ENCODE measurements around the gene YPEL5. TPM values are rescaled to one million over a fixed set of nuclear protein-coding genes. Genes with fewer than 3 reads are reported as not detected.

The YPEL5 gene
- total and polyA plus RNA-seq, 9 donors = 65.1 to 103 (median 81.6) TPM

GRCh38 chr2:30157616-30158015, 10.8 kb downstream of the YPEL5 start:
- Histone ChIP-seq H3K4me1 (ENCODE audit: insufficient read depth) (no peaks in the 10 kb centered on the region), H3K9me3 (no peaks in the 10 kb centered on the region), H3K4me3 (no peak overlapping the region), H3K27me3 (no peaks in the 10 kb centered on the region), H3K36me3 (peaks cover 3% of the 10 kb centered on the region), H3K27ac (no peak overlapping the region)
- WGBS, 3 donors = 72 to 89% (median 84%) methylated on average over 4 of the region's 4 CpGs
- TF ChIP-seq CTCF (IDR thresholded peaks at IDR 0.05) (no peak), EP300 (IDR thresholded peaks at IDR 0.05) (no peak), POLR2A (IDR thresholded peaks at IDR 0.05) (no peak)
- DNase-seq = no peak
- intact Hi-C loops (cut with DNase I) = no loop called here

GRCh38 chr2:30159766-30160165, 13.0 kb downstream of the YPEL5 start:
- no peaks in the 10 kb centered on the region for H3K27me3 ChIP-seq
- DNase-seq = no peak
- intact Hi-C loops (cut with DNase I) = loop anchor here in 3 of 4 donors (5.0 to 10.0 kb wide), 3 partner anchors 48 to 315 kb away; no protein-coding TSS in a partner anchor
- H3K4me1 ChIP-seq (ENCODE audit: insufficient read depth) = no peaks in the 10 kb centered on the region
- WGBS, 3 donors = 85 to 88% (median 85%) methylated on average over 2 of the region's 2 CpGs
- H3K27ac ChIP-seq = no peak overlapping the region
- no peaks in the 10 kb centered on the region for H3K9me3 ChIP-seq
- H3K36me3 ChIP-seq = peaks cover 3% of the 10 kb centered on the region
- TF ChIP-seq POLR2A (IDR thresholded peaks at IDR 0.05) = no peak
- TF ChIP-seq EP300 (IDR thresholded peaks at IDR 0.05) = no peak
- TF ChIP-seq CTCF (IDR thresholded peaks at IDR 0.05) = no peak
- no peak overlapping the region for H3K4me3 ChIP-seq

- intact Hi-C loops (cut with DNase I) = loop anchor here in 3 of 4 donors (5.0 to 10.0 kb wide), 3 partner anchors 45 to 313 kb away; no protein-coding TSS in a partner anchor
- no peak for DNase-seq
- Histone ChIP-seq H3K9me3 (no peaks in the 10 kb centered on the region), H3K27ac (no peak overlapping the region), H3K36me3 (peaks cover 3% of the 10 kb centered on the region), H3K27me3 (no peaks in the 10 kb centered on the region), H3K4me3 (no peak overlapping the region), H3K4me1 (ENCODE audit: insufficient read depth) (no peaks in the 10 kb centered on the region)
- no peak for TF ChIP-seq EP300 (IDR thresholded peaks at IDR 0.05)
- TF ChIP-seq POLR2A (IDR thresholded peaks at IDR 0.05) = no peak
- TF ChIP-seq CTCF (IDR thresholded peaks at IDR 0.05) = no peak
- WGBS, 3 donors = 72 to 75% (median 72%) methylated on average over 7 of the region's 7 CpGs
These were observed 15.3 kb downstream of the YPEL5 start for GRCh38 chr2:30161929-30162706.

GRCh38 chr2:30162806-30163205, 16.0 kb downstream of the YPEL5 start:
- WGBS, 3 donors = 87 to 95% (median 93%) methylated on average over 2 of the region's 2 CpGs
- H3K27me3 ChIP-seq = no peaks in the 10 kb centered on the region
- intact Hi-C loops (cut with DNase I) = loop anchor here in 3 of 4 donors (5.0 to 10.0 kb wide), 3 partner anchors 44 to 312 kb away; no protein-coding TSS in a partner anchor
- H3K27ac ChIP-seq = no peak overlapping the region
- no peak overlapping the region for H3K4me3 ChIP-seq
- TF ChIP-seq POLR2A (IDR thresholded peaks at IDR 0.05) = no peak
- no peak for TF ChIP-seq EP300 (IDR thresholded peaks at IDR 0.05)
- no peak for TF ChIP-seq CTCF (IDR thresholded peaks at IDR 0.05)
- H3K4me1 ChIP-seq (ENCODE audit: insufficient read depth) = no peaks in the 10 kb centered on the region
- no peak for DNase-seq
- H3K9me3 ChIP-seq = no peaks in the 10 kb centered on the region
- H3K36me3 ChIP-seq = peaks cover 3% of the 10 kb centered on the region

Measured in ovary (tissue), 9 donors.